Measurements from ENCODE around the gene GFRA4.

- no peak; the same call in 1 of the 2 replicates for TF ChIP-seq RAD21 (IDR thresholded peaks at IDR 0.05; ENCODE audit: low read depth)
- peak; percentile 45 for TF ChIP-seq MAX (IDR thresholded peaks at IDR 0.05)
- peak; percentile 53; the same call in 1 of the 2 replicates for TF ChIP-seq EP300 (IDR thresholded peaks at IDR 0.05; ENCODE audit: borderline replicate concordance)
- TF ChIP-seq TCF12 (IDR thresholded peaks at IDR 0.05; ENCODE audit: low read depth) = peak; percentile 59
- no peak for TF ChIP-seq EGR1 (IDR thresholded peaks at IDR 0.05)
- TF ChIP-seq CREB1 (IDR thresholded peaks at IDR 0.05; ENCODE audit: low read depth) = no peak
Observed at GRCh38 chr20:3686867-3687321, 23.7 kb upstream of the GFRA4 start.
